Measurements from ENCODE around the gene COL23A1.

Gene COL23A1

DNA sequence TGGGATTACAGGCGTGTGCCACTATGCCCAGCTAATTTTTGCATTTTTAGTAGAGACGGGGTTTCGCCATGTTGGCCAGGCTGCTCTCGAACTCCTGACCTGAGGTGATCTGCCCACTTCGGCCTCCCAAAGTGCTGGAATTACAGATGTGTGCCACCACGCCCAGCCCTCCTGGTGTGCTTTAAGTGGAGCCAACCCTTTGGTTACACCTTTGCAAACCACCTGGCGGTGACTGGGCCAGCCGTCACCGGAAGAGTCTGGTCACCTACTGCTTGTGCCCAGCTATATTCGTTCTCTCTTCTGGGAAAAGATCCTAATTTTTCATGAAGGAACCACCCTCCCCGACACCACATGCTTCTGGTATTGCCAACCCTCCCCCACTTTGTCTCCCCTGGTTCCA is 35.9 kb downstream of the COL23A1 start:
- no peak for DNase-seq (ENCODE audit: low spot score)

DNA sequence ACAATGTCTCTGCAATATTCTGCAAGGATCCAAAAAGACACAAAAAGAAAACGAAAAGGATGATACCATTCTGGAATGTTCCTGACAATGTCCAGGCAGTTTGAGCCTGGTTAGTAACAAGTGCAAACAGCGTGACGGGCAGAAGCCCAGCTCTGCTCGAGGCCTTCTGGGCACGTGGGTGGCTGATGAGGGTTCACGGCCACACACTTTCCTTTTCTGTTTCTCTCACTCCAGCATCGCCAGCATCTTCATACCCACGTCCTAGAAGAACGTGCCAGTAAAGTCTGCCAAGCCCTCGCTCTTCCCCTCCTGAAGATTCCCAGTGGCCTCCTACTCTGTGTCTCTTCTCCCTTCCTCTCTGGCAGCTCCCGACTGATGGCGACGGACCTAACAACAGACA is 36.7 kb downstream of the COL23A1 start:
- no peak for DNase-seq (ENCODE audit: low spot score)

DNA sequence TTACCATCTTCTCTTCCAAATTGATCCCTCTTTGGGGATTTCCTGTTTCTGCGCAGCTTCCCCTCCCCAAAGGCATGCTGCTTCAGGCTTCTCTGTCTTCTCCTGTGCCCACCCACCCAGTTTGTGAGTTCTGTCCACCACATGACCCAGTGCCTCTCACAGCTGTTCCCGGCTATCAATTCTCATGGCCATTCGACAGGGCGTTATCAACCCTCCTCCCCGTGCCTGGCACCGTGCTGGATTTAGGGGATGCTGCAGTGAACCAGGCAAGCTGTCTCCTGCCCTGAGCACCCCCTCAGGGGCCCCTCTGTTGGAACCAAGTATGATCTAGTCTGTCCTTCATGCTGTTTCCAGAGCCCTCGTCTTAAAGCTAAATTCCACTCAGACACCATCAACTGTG is 38.7 kb downstream of the COL23A1 start:
- DNase-seq (ENCODE audit: low spot score), result no peak

DNA sequence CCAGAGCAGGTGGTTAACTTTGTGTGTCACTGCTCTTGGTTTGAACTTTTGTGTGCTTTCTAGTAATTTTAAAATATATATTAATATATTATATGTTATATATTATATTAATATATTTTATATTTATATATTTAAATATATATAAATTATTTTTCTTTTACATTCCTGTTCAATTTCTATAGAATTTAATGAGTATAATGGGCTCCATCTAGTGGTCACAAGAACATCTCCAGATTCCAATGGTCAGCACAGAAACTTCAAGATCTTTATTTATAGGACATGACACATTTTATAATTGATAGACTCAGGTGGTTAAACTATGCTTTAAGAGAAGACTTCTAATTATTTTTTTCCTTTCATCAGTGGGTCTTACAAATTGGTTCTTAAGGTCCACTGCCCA is 39.1 kb downstream of the COL23A1 start:
- DNase-seq (ENCODE audit: low spot score), result peak; percentile 42

DNA sequence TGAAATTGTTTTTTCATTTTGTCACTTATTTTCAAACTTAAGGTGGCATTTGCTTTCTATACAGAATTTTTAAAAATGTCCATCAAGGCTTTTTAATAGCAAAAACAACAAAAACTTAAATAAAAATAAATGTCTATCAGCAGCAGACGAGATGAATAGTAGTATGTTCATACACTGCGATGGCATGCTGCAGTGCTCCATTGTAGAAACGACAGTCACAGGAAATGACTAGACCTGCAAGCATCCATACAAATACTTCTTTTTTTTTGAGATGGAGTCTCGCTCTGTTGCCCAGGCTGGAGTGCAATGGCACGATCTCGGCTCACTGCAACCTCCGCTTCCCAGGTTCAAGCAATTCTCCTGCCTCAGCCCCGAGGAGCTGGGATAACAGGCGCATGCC is 41.4 kb downstream of the COL23A1 start:
- peak; percentile 77 for DNase-seq (ENCODE audit: low spot score)

DNA sequence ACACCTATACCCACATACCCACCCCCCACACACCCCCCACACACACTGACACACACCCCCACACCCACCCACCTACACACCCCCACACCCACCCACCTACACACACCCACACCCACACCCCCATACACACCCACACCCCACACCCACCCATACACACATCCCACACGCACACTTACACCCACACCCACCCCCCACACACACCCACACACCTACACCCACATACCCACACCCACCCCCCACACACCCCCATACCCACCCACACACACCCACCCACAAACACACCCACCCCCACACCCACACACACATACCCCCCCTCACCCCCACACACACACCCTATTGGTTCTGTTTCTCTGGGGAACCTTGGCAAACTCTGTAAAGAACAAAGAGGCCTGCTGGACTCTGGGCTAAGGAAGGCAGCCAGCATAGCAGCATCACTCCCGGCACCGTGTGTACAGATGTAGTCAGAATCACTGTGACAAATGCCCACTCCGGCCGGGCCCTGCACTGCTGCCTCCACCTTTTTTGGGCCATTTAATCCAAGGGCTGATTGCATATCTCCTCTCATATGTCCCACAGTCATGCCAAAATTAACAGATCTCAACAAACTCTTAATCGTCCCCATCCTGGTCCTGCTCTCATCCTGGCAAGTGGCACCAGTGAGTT is 42.3 kb downstream of the COL23A1 start:
- DNase-seq (ENCODE audit: low spot score), result no peak

DNA sequence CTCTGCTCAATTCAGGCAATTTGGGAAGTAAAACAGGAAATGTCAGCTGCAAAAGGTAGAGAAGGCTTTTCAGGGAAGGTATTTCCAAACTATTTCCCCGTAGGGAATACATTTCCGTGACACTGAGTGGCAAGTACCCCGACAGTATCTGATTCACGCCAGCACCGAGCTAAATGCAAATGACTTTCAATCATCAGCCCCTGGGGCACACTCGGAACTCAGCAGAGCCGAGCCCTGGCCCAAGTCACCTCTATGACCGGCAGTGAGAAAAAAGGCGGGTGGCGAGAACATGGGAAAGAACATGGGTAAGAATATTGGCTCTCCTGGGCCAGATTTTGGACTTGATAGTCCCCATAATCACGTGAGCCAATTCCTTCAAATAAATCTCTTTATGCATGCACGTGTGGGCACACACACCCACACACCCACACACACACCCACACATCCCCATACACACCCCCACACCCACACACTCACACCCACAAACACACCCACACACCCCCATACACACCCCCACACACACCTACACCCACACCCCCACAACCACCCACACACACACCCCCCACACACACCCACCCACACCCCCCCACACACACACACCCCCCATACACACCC is 43.0 kb downstream of the COL23A1 start:
- no peak for DNase-seq (ENCODE audit: low spot score)

DNA sequence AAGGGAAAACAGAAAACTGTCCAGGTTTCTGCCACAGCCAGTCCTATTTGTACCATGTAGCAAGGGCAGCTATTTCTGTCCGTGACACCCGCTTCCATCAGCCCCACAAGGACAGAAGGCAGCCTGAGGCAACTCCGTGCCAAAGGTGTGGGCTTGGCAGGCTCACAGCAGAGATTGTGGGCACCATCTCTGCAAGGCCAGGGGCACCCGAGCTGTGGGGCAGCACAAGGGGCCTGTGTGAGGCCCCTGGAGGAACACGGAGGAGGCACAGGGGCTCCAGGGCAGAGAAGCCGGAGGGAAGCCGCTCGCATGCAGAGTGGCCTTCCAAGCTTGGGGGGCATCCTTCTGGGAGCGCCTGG is 43.5 kb downstream of the COL23A1 start:
- no peak for DNase-seq (ENCODE audit: low spot score)

DNA sequence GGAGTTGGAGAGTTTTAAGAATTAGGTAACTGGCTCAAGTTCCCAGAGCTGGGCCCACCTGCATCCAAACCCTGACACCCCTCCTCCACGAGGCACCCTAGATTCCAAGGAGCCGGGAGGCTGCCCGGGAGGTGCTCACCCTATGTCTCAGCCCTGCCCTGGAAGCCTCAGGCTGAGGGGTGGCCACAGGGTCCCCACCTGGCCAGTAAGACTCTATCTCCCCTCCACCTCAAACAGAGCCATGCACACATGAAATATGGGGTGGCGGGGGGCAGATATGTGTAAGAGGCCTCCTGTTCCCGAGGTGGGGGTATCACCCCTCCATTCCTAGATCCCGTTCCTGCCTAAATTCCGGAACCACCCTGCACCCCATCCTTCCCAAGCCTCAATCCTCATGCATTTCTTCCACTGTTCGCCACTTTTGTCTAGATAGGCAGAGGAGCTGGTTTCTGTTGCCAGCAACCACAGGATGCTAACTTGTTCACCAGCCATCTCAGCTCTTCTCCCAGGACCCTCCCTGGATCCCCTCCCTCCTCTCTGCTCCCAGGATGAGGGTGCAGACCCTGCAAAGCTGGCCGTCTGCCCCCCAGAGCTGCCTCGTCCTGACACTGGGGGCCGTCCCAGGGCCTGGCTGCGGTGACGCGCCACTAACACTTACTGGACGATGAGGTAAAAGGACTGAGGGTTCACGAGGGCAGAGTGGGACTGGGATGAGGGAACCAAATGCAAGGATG is 44.1 kb downstream of the COL23A1 start:
- DNase-seq (ENCODE audit: low spot score), result no peak

DNA sequence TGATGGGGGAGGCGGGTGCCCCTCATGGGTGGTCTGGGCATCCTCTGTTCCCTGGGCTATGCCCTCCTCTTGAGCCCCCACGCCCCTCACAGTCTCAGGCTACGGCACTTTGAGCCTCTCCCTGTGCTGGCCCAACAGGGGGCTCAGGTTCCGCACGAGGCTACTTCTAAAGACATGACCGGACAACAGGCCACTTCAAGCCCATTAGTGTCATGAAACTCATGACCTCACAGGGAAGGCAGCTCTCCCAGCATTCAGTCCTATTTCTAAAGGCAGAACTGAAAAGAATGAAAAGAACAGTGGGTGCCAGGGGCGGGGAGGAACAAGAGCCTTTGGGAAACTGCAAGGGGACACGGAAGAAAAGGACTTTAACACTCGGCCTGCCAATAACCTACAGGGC is 45.0 kb downstream of the COL23A1 start:
- no peak for DNase-seq (ENCODE audit: low spot score)

DNA sequence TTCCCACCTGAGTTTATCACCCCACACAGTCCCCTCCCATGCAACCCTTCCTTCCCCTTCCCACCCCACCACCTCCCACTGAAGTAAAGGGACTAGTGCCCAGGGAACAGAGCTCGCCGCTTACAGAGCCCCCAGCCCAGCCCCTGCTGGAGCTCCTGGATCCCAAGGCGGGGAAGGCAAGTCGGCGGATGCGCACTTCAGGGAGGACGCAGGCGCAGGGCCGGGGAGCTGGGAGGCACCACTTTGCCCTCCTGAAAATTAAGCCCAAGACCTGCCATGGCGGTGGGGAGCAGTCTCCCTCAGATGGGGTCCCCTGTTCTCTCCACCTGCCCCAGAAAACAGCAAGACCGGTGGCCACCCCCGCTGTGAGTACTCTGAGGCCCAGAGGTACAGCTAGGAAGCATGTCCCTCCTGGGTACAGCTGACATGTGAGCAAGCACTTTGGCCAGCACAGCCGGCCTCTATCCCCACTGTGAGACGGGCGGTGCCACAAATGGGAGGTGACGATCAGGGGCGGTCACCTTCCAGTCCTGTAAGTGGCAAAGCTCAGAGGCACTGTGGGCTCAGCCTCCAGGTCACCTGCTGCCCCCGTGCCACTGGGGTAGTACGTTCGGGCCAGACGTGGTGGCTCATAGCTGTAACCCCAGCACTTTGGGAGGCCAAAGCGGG is 45.9 kb downstream of the COL23A1 start:
- DNase-seq (ENCODE audit: low spot score), result no peak

DNA sequence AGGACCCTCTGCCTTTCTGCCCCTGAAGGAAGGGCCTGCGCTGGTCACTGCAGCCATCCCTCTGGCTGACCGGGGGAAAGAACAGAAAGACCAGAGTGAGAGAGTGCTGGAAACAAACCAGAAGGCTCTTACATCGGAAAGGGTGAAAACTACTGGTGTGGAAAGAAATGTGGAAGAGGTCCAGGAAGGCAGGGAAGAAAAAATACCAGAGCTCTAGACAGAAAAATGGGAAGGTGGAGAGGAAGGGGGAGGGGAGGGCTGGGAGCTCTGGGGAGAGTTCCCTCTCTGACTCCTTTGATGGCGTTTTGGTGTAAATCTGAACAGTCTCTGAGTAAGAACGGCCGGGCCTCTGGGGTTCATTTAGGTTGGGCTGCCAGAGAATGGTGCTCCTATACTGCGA is 47.7 kb downstream of the COL23A1 start:
- DNase-seq (ENCODE audit: low spot score), result peak; percentile 76

DNA sequence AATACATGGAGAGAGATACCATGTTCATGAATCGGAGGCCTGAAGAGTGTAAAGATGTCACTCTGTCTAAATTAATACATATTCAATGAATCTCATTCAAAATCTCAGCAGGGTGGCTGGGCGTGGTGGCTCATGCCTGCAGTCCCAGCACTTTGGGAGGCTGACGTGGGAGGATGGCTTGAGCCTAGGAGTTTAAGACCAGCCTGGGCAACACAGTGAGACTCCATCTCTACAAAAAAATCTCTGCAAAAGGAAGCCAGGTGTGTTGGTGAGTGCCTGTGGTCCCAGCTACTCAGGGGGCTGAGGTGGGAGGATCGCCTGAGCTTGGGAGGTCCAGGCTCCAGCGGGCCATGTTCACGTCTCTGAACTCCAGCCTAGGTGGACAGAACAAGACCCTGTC is 49.7 kb downstream of the COL23A1 start:
- no peak for DNase-seq (ENCODE audit: low spot score)

DNA sequence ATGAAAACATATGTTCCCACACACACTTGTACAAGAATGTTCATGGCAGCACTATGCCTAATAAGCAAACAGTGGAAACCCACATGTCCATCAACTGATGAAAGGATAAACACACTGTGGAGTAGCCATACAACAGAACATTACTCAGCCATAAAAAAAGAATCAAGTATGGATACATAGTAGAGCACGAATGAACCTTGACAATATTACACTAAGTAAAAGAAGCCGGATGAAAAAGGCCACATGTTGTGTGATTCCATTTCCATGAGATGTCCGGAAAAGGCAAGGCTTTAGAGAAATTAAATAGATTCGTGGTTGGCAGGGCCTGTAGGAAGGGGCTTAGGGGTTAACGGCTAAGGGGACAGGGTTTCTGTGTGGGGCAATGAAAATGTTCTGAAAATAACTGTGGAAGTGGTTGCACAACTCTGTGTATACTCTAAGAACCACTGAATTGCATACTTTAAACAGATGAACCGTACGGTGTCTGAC is 51.4 kb downstream of the COL23A1 start:
- DNase-seq (ENCODE audit: low spot score), result no peak

DNA sequence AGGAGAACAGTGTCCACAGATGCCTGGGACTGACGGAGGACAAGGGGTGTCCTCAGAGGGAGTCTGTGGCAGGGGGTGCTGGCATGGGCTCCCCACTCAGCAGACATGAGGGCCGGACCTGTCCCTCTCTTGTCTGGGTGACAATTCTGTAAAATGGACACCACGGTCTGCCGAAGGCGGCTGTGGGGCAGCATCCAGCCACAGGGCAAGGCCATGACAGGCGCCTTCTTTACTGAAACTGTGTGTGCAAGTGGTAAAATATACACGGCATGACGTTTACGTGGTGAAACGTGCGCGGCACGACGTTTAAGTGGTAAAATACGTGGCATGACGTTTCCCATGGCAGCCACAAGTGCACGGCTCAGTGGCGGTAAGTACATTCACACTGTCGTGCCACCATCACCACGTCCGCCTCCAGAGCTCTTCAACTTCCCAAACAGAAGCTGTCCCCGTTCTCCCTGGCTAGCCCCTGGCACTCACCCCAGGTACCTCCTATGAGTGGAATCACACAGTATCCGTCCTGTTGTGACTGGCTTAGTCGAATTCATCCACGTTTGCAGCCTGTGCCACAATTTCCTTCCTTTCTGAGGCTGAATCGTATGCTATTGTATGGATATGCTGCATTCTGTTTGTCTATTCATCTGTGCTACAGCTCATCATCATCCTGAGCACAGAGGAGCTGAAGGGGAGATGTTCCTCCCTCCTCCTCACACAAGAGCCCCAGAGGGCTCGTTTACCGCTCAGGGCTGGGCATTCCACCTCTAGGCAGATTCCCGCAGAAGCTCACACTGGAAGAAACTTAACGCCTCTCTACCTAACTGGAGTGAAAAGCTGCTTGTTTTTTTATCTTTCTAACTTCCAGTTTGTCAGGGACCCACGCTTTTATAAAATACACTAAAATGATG is 52.5 kb downstream of the COL23A1 start:
- DNase-seq (ENCODE audit: low spot score), result no peak

DNA sequence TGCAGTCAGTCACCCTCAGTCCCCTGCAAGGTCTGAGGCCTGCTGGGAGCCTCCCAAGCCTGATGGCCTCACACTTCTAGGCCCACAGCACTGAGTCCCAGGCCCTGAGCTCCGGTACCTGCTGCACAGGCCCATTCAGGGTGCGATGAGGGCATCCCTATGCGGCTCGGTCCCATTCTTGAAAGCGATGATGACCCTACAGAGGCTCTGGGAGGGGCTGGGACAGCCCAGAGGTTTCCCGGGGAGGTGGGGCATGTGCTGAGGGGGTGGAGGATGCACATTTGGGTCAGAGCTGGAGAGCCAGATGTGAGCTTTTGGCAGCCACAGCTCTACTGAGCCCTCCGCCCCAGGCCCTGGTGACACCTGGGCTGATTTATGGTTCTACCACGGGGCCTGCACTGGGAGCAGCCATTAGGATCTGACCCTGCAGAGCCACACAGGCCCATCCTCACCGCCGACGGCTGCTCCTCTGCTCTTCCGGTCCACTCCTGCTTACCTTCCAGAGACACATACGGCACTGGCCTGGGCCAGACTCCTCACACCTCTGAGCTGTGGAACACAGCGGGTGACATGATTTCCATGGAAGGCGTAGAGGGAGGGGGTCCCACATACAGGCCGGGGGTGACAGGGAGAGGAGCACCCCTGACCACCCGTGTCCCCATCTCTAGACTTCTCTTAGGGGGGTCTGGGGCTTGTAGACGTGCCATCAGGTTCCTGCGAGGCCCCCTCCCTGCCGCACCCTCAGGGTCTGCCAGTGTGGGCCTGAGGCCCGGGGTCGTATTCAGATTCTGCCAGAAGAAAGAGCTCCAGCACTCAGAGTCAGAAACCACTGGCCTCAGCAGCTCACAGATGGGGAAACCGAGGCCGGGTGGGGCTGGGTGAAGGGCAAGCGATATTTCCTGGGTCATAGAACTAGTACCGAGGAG is 53.4 kb downstream of the COL23A1 start:
- DNase-seq (ENCODE audit: low spot score), result no peak

DNA sequence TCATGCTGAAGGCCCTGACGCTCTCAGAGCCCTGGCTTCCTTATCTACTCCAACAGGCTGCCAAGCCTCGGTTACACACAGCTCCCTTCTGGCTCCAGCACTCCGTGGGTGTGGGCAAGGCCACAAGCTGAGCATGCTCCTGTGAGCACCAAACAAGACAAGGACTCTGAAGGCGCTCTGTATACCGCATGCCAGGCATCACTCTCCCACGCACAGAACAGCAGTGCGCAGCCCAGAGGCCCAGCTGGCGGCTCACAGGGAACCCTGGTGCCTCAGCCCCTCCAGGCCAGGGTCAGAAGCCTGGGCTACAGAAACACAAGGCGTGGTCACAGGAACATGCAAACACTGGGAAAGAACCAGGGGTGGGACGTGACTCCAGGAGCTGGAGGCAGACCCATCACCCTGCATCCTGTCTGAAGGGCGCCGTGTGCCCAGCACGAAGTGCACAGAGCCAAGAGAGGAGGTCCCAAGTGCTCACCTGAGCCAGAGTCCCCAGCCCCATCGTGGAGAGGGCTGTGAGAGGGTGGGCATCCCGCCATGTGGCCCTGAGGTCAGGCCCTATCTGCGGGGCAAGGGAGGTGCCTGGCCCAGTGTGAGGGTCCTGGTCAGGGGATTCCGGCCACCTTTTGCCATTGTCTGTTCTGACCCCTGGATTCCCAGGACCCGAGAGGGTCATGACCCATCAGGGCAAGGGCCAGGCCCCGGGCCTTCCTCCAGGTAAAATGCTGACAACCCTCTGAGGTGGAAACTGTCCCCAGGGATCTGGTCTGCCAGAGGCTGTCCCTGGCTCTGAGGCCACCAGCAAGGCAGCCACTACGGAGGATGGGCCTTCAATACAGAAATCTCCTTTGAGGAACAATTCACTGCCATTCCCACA is 54.7 kb downstream of the COL23A1 start:
- no peak for DNase-seq (ENCODE audit: low spot score)

DNA sequence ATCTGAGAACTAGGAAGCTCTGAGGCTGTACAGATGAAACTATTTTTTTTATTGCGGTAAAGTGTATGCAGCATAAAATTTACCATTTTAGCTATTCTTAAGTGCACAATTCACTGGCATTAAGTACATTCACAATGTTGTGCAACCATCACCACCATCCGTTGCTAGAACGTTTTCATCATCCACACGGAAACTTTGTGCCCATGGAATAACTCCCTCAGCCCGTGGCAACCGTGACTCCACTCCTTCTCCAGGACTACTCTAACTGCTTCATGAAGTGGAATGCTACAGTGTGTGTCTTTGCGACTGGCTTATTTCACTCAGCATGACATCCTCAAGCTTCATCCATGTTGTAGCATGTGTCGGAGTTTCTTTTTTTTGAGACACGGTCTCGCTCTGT is 57.1 kb downstream of the COL23A1 start:
- DNase-seq (ENCODE audit: low spot score), result no peak

DNA sequence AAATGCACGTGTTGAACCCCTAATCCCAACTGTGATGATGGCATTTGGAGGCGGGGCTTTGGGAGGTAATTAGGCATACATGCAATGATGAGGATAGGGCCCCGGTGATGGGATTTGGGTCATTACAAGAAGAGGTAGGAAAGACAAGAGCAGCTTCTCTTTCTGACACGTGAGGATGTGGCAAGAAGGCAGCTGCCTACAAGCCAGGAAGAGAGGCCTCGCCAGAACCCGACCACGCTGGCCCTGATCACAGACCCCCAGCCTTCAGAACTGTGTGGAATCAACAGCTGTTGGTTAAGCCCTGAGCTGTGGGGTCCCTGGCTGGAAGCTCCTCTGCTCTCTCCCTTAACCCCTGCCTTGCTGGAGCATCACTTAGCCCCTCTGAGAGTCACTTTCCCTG is 57.5 kb downstream of the COL23A1 start:
- no peak for DNase-seq (ENCODE audit: low spot score)

DNA sequence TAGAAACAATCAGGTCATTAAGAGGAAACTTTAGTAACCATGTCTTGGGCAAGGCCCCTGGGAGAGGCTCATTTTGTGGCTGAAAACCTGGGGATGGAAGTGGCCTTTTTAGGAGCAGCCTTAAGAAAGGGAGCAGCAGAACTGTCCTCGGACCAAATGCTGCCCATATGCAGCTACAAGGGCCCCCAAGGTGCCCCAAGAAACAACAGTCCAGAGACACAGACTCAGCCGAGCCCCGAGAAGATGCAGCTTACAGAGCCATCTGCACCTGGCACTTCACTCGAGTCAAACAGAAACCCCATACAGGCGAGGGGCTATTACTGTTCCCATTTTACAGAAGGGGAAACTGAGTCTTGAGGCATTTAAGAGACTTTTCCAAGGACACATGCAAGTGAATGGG is 58.0 kb downstream of the COL23A1 start:
- no peak for DNase-seq (ENCODE audit: low spot score)

Data from kidney tubule cell (primary cell).